ENCODE data around the gene CAV3.

The CAV3 gene

DNA sequence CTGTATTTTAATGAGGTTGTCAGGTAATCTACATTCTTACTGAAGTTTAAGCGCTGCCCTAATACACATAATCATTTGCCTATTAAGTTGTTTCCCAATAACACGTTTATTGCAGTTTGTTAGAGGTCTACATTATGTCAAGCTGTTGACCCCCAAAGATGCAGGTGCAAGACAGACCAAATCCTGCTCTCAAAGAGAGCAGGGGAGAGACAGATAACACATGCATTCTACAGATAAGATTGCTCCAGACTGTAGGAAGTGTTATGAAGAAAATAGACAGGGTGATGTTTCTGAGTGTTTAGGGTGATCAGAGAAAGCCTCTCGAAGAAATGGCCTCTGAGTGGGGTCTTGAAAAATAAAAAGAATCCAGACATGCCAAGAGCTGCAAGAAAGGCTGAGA lies 60.6 kb downstream of the CAV3 start:
- no peak for DNase-seq (ENCODE audit: low read depth, low spot score)
